HG03558 (cell line): ENCODE data around the gene TRIM31.

Experiments used
- ATAC-seq: cut with Tn5 transposase; IDR thresholded peaks from one replicate; pipeline ENCODE4 v1.9.1; 2021; ENCODE audit warnings: moderate number of reproducible peaks; ENCODE audit not compliant: unreplicated experiment; ENCODE audit errors: extremely low read depth

The TRIM31 gene, protein sequence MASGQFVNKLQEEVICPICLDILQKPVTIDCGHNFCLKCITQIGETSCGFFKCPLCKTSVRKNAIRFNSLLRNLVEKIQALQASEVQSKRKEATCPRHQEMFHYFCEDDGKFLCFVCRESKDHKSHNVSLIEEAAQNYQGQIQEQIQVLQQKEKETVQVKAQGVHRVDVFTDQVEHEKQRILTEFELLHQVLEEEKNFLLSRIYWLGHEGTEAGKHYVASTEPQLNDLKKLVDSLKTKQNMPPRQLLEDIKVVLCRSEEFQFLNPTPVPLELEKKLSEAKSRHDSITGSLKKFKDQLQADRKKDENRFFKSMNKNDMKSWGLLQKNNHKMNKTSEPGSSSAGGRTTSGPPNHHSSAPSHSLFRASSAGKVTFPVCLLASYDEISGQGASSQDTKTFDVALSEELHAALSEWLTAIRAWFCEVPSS

DNA sequence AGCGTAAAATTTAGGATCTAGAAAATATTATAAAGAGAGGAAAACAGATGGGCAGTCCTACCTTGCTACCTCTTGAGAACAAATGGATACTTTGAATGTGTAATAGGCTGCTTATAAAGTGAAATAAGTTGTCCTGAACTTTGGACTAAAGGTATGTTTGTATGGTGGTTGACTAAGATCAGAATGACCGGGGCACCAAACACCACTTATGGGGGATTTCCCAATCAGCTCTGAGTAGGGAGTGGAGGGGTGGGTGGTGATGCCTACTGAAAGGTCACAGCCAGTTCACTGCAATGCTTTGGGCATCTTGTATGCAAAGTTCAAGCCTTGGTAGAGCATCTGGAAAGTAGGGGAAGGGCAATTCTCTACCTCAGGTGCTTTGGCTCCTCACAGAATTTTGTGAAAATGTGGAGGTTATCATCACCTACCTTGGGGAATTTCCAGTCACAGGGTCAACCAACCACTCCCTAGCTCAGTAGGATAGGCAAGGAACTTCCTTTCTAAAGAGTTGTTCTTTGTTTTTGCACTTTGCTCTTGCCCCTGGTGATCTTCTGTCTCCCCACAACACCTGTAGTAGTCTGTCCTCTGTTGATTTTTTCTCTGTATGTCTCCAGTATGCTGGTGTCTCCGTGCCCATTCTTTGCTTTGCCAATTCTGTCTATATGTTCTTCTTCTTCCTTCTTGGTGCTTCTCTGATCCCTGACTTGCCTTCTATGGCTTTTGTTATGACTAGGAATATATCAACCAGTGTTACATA, at the start of gene TRIM31:
Gene TRIM31, minus strand, starts transcription at position 88 of the 757 bp plus-strand sequence. CDS start 285 bp downstream, outside the sequence.
- ATAC-seq, result no peak

DNA sequence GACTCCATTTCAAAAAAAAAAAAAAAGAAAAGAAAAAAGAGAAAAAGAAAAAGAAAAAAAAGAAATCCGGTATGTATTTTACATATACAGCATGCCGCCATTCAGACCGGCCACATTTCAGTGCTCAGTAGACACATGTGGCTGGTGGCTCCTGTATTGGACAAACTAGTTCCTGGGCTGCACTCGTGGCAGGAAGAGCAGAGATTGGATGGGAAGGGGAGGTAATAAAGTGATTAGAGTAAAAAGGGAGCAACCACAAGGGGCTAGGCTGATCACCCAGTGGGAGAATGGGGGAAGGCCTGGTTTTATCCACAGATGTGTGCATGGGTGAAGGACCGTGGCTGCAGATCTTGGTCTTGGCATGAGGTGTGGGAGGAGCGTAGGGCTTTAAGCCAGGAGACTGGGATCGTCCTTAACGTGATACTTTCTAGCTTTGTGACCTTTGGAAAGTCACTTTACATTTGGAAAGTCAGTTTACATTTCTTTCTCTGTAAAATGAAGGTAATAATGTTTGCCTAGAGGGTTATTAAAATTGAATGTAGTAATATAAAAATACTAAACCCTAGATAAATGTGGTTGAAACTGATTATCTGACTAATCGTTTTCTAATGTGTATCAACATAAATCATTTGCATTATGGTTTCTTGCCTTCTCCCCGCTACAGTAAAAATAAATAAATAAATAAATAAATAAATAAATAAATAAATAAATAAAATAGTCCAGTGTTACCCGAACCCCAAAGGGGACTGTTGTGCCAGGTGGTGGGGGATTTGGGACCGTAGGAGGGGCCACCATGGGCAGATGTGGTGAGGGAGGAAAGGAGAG, 49.6 kb upstream of the TRIM31 start:
- ATAC-seq, result no peak

DNA sequence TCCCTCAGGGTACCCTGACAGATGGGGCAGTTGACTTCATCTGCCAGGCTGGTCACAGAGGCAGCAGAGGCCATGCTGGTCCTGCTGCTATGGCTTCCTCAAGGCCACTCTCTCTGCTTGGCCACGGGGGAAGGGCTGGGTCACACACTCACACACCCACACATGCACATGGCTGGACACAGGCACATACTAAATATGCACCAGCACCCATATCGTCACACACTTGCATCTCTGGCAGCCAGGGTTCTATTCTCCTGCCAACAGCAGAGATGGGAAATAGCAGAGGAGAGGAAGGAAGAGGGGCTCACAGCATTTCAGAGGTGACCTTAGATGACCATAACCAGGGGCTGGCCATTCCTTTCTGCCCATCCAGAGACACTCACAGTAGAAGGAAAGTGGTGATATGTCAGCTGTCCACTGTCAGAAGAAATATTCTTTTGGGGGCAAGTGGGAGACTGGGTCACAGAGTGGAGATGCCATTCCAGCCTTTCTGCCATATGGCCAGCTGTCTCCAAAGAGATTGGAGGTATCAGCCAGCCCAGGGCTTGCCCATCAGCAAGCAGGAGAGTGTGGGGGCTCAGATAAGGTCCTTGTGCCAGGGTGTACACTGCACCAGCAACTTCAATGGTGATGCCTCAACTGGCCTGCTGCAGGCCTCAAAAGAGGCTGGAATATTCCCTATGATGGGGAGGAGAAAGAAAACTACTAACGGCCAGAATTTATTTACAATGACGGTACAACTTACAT, 48.1 kb upstream of the TRIM31 start, which contains the start of gene TRIM10:
Gene TRIM10, minus strand, starts transcription at position 427 of the 747 bp plus-strand sequence. Its CDS starts 353 bp downstream, at position 74.
- ATAC-seq, result no peak

DNA sequence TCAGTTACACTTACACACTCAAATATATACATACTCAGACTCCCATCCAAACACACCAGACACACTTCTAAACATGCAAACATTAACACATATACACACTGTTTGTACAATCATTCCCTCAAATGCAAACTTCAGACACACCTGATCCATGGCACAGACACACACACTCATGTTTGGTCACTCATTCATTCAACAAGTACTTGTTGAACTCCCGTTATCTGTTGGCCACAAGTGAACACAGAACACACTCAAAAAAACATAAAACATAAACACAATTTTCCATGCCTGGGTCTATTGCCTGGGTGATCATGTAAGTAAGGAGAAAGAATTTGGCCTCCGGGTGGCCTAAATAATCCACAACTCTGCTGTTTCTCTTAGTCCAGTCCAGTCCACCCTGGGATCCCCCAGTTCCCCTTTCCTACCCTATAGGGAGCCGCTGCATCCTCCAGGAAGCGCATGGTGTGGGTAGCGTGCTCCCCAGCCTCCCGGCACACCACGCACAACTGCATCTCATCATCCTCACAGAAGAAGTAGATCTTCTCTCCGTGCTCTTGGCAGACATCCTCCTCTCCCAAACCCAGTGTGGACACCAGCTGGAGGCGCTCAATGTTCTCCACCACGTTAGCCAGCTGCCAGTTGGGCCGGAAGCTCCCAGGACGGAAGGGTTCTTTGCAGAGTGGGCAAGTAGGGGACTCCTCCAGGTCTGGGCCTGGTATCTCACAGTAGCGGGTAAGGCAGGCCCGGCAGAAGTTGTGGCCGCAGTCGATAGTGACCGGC, 47.3 kb upstream of the TRIM31 start:
- ATAC-seq, result no peak

DNA sequence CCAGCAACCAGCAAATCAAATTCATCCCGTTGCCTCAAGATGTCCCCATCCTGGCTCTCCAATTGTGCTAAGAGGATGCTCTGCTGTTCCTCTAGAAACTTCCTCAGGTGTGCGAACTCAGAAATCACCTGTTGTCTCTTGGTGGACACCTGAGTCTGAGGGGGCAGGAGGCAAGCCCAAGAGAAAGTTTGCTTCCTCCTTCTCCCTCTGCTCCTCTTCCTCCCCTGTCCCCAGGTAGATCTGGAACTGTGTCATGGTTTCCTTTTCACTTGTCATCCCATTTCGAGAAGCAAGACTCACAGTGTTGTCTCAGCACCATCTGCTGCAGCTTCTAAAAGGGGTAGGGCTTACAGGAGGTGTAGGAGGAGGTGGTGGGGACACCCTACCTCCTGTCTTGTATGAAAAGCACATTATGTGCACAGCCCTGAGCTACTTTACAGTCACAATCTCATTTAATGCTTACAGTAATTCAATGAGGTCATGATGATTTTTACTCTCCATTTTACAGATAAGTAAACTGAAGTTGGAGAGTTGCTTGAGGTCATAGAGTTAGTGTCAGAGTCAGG, 45.7 kb upstream of the TRIM31 start:
- no peak for ATAC-seq

DNA sequence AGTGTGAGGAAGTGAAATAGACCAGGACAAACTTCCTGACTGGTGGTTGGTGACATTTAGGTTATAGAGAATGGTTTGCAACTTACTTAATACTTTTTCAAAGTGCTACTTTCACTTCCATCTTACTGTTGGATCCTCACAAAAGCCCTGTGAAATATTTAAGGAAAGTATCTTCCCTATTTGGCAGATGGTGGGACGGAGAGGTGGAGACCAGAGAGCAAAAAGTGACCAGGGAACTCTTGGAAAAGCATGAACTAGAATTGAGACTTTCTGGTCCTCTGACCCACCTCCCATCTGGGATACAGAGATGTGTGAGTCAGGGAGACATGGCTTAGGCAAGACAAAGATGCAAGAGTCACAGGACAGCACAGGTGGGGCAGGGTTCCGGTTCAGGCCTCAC, 45.1 kb upstream of the TRIM31 start:
- ATAC-seq, result no peak

DNA sequence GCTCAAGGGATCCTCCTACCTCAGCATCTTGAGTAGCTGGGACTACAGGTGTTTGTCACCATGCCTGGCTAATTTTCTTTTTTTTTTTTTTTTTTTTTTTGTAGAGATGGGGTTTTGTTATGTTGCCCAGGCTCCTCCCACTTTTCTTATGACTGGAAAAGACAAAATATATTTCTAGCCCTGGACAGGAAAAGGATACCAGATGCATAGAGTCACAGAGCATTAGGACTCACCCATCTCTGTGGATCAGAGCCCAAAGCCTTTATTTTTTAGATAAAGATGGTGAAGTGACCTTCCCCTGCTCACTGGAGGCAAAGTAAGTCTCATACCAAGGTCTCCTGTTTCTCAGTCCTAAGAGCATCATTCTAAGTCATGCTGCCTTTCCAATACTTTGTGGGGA, 44.7 kb upstream of the TRIM31 start:
- ATAC-seq, result no peak

DNA sequence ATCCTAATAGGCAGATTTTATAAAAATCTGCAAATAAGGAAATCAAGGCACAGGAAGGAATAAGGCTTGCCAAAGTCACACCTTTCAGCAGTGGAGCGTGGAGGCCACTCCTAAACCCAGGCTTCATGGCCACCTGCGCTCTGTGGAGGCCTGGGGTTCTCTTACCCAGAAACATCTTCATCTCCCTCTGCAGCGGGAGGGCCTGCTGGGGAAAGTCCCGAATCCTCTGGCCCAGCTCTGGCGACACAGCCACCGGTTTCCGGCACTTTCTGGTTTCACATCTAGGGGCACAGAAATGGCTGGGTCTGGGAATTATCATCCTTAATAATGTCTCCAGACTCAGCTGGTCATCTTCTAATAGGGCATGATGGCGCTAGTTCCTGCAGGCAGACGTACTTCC, 43.9 kb upstream of the TRIM31 start:
- ATAC-seq, result no peak

DNA sequence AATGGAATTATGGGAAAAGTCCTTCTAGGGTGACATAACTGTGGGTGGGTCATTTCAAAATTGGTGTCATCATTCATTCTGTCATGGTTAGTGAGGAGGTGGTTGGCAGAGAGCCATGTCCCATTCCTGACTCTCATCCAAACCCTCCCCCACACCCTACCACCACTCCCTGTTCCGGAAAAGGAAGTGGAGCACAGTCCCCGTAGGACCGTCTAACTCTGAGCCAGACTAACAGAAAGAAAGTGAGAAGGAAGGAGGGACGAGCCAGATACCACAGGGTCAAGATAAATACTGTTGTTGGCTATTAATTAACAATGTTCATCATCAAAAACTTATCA, 43.3 kb upstream of the TRIM31 start:
- no peak for ATAC-seq

DNA sequence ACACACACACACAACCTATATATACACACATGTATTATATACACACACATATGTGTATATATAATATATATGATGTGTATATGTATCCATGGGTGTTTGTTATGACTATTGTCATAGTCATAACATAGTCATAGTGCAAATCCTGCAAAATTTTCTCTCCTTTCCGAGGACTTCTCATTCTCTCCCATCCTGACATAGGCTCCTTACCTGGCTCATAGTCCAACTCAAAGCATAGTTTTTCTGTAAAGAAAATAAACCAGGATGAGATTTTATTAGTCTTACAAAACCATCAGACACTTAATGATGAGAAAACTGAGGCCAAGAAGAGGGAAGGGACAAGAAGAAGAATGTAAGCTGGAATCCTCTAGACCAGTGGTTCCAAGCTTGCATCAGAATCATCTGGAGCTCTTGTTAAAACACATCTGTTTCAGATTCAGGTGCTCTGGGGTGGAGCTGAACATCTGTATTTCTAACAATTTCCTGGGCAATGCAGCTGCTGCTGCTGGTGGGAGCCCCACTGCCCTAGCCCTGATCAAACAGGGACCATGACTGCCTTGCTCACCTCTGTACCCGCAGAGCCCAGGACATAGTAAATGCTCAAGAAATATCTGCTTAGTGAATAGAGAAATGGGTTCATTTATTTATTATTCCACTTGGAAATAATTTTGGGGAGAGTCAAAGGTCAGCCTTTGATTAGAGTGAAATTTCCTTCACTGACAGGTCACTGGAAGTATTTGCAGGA, 42.8 kb upstream of the TRIM31 start:
- ATAC-seq, result no peak

DNA sequence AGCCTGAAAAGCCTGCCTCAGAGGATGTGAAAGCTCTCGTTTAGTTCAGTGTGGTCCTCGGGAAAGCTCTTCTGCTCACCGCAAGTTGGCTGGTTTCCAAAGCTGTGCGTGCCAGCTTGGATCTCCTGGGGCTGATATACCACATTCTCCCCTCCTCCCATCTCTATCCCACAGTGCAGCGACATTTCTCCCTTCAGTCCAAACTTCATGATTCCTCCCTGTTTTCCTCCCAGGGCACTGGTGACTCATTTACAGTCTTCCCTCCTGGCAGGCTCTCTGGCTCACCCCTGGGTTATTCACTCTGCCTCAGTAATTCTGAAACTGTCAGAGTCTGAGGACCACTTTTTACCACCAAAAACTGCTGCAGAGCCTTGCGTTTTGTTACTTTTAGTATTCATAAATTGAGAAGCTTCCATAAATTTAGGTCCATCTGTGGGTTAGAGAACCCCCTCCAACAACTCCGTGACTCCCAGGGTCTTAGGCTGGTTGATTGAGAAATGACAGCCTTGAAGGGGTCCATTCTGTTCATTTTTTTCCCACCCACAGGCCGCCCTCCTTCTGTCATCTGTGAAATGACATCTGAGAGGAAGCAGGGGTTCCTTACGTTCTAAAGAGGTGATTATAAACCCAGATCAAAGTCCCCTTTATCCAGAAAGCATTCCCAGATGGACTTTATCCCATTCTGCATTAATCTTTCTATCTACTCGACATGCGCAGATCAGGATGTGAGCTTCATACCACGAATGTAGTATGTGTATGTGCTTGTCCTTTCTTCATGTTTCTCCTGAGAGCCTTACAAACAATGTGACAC, 42.0 kb upstream of the TRIM31 start:
- ATAC-seq, result no peak

DNA sequence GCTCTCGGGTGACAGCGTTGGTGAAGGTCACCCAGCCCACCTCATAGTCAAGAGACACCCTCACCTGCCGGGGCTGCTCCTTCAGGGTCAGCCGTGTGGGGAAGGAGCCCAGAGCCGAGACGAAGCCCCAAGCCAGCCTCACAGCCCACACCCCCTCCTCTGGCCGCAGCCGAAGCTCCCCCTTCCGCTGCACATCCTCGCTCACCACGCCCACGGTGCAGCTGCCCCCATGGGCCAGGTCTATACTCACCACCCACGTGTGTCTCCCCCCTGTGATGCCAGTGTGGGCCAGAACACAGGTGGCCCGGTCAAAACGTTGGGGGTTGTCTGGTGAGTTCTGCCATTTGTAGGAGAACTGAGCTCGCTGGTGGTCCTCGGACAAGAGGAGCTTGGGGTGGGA, 41.2 kb upstream of the TRIM31 start:
- no peak for ATAC-seq

DNA sequence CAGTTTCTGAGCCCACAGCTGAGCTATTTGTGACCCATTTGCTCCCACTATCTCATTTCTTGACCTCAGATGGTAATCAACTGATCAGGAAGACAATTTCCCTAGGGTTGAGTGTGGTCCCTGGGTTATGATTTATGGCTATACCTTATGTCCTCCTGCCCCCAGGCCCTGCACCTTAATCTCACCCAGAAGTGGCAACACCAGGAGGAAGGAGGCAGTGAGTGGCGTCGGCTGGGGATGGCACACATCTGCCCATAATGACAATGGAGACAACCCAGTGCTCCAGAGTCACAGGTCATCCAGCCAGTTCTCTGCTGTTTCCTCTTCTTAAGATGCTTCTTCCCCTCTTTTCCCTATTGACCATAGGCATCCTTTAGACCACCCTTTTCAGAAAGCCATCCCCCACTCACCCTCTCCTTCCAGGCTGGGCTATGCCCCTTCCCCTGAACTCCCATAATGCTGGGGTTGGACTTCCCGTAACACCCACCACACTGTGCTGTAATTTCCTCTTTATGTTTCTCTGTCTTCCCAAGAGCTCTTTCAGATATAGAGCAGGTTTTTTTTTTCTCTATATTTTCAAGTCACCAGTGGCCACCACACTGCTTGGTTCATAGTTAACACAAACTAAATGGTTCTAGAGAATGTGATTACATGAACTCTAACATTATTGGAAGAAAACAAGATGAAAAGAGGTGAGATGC, 40.2 kb upstream of the TRIM31 start:
- no peak for ATAC-seq

DNA sequence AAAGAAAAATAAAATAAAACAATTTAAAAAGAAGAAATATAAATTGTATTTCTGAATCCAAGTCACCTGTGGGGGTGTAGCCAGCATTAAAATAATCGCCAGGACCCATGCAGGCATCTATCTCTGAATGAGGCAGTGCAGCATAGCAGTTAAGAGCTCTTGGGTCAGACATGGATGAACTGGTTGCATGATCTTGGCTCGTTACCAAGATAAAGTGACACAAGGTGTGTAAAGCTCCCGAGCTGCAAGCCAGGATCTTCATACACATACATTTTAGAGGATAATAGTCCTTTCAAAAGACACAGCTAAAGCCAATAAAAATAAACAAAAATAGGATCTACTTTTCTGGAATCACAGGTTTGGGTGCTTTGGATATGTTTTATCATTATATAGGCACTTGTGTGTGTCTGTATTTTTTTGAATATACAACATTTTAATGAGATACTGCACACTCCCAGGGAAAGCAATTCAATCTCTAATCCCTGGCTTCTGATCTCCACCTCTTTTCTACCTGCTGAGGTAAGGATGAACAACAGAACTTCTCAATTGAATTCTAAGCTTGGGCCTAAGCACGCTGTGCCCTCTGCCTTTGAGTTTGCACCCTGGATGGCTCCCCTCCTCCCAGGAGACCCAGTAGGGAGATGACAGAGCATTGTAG, 39.3 kb upstream of the TRIM31 start:
- no peak for ATAC-seq

DNA sequence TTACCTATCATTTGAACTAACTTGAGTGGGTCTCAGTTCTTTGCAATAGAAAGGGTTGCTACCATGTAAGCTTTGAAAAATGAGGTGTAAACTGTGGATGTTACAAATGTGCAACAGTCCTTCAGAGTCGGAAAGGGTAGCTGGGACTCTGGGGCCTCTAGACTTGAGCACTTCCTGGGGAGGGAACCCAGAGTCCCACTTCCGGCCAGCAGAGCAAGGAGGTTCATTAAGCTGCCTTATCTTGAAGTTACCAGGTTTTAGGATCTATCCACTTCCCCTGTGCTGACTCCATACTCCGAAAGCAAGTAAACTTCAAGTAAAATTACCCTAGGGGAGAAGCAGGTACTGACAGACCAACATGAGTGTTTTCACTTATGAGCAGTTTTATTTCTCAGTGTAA, 38.7 kb upstream of the TRIM31 start:
- no peak for ATAC-seq

DNA sequence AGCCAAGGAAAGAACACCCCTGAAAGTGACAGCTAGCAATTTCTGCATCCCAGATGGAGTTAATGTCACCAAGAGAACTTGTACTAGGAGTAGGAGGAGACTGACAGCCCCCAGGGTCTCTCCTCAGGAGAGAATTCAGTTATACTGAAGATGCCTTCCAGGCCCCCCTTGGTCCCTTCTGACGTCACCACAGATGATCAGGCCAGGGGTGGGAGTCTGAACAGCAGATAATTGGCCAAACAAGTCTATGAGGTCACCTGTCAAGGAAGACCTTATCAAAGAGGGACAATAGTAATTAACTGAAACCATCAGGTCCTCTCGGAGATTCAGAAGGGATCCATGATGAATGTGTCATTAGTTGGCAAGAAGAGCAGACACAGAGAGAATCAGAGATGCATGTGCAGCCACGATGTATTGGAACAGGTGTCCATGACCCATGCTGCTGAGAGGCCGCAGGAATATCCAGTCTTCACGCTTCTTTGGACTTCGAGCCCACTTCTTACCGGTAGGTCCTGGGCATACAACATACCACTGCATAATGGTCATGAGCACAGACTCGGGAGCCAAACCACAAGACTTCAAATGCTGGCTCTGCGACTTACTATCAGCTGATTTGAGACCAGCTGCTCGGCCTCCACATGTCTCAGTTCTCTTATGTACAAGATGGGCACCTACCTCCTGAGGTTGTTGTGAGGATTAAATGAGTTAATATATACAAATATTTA, 37.9 kb upstream of the TRIM31 start:
- ATAC-seq, result no peak
